Muscle of leg (tissue), 11 donors: ENCODE data around the gene NBEA. TPM values are rescaled to one million over a fixed set of nuclear protein-coding genes. Genes with fewer than 3 reads are reported as not detected.

Experiments
- DNase-seq: peaks from one replicate; pipeline ENCODE4 v3.0.0; 2013
- H3K27ac ChIP-seq: one replicate; pipeline ENCODE4 v1.5.1; 2013; ENCODE audit warnings: mild to moderate bottlenecking, low read length, control low read depth
- H3K27me3 ChIP-seq: one replicate; pipeline ENCODE4 v1.6.1; 2013; ENCODE audit warnings: low read length; ENCODE audit not compliant: control insufficient read depth, insufficient read depth
- H3K36me3 ChIP-seq: one replicate; pipeline ENCODE4 v1.6.1; 2013; ENCODE audit warnings: low read length; ENCODE audit not compliant: control insufficient read depth, insufficient read depth
- H3K4me1 ChIP-seq: one replicate; pipeline ENCODE4 v1.6.1; 2013; ENCODE audit warnings: low read length; ENCODE audit not compliant: control insufficient read depth, insufficient read depth
- H3K4me3 ChIP-seq: one replicate; pipeline ENCODE4 v1.5.1; 2013; ENCODE audit warnings: low read length, control low read depth
- H3K9me3 ChIP-seq: replicated peaks from 2 replicates; pipeline ENCODE4 v1.6.1; 2013; ENCODE audit warnings: low read depth, low read length; ENCODE audit not compliant: control insufficient read depth
- WGBS: methylation state at CpG from one replicate; pipeline ENCODE4 v1.1.5; 2013; ENCODE audit warnings: missing lambda C conversion rate; ENCODE audit not compliant: insufficient coverage; 5-methylcytosine and 5-hydroxymethylcytosine counted together
- polyA plus RNA-seq, 8 donors: library from polyadenylated mRNA; unstranded; fragments of 120-200 nt; gene quantifications; one replicate each; pipeline versions ENCODE4 v1.2.1 to v1.2.3, GENCODE V29; 2013; ENCODE audit warnings: inconsistent platforms in 1 of 8, low replicate concordance in 1 of 8; ENCODE audit not compliant: insufficient read length in 8 of 8, insufficient read depth in 1 of 8
- total RNA-seq: library from RNA; stranded (reverse); fragments of 120-200 nt; gene quantifications from one replicate; pipeline ENCODE4 v1.2.4, GENCODE V29; 2013

Gene NBEA
- total and polyA plus RNA-seq, 9 donors, result 10.1 to 19.8 (median 16.0) TPM

DNA sequence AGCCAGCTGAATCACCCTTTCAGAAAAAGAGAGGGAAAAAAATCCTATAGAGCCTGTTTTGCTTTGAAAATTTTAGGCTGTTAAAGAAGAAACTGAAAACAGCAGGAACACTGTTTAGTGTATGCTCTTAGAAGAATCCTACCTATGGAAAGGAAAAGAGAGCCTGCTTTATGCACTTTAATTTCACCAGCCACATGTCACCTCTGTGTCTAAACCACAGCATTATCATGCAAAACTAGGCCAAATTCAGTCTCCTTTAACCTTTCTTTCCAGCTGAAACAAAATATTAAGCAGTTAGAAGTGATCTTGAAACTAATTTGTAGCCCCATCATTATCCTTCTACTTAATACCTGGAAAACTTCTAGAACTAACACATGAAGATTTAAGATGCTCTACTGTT, 631.6 kb downstream of the NBEA start:
- no peaks in the 10 kb centered on the region for H3K9me3 ChIP-seq
- no peak overlapping the region for H3K27ac ChIP-seq
- no peaks in the 10 kb centered on the region for H3K4me1 ChIP-seq
- no peak for DNase-seq
- no peak overlapping the region for H3K4me3 ChIP-seq
- no peaks in the 10 kb centered on the region for H3K36me3 ChIP-seq
- H3K27me3 ChIP-seq, result no peaks in the 10 kb centered on the region

DNA sequence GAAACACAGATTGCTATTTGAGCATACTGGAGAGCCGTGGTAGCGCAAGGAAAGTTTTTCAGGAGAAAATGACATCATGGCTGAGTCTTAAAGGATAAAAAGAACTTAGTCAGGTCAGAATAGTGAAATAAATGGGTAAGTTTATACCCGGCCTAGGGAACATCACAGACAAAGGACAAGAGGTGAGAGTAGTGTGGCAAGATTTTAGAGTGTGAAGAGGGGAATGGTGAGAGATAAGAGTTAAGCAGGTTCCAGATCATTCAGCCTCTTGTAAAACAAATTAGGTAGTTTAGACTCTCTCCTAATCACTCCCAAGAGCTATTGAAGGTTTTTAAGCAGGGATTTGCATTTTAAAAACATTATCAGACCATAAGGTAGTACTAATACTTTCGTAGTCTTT, 650.4 kb downstream of the NBEA start:
- H3K27me3 ChIP-seq, result no peaks in the 10 kb centered on the region
- H3K4me1 ChIP-seq, result no peaks in the 10 kb centered on the region
- 72% methylated on average over 3 of the region's 4 CpGs for WGBS
- H3K36me3 ChIP-seq, result peaks cover 4% of the 10 kb centered on the region
- no peaks in the 10 kb centered on the region for H3K9me3 ChIP-seq
- no peak overlapping the region for H3K27ac ChIP-seq
- H3K4me3 ChIP-seq, result no peak overlapping the region
- DNase-seq, result no peak

DNA sequence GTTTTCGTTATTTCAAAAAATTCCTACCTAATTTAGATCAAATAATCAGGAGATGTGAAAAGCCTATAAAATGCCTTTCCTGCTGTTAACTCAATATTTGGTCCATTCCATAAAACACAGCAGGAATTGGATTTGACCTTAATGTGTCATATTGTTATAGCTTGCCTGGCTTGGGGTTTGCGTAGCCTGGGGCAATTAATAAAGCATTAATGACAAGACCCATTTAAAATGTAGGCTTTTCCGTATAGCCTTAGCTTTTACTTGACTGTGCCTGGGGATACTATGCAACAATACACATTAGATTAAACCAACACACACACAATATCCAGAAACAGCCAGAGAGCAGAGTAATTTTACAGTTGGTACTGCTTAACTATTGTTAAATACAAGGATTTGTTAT, 651.6 kb downstream of the NBEA start:
- H3K9me3 ChIP-seq, result no peaks in the 10 kb centered on the region
- H3K4me1 ChIP-seq, result peaks cover 2% of the 10 kb centered on the region
- no peak overlapping the region for H3K4me3 ChIP-seq
- no peak overlapping the region for H3K27ac ChIP-seq
- H3K36me3 ChIP-seq, result peaks cover 4% of the 10 kb centered on the region
- H3K27me3 ChIP-seq, result no peaks in the 10 kb centered on the region
- no CpG with 5 or more reads among the region's 3 CpGs for WGBS
- DNase-seq, result no peak

DNA sequence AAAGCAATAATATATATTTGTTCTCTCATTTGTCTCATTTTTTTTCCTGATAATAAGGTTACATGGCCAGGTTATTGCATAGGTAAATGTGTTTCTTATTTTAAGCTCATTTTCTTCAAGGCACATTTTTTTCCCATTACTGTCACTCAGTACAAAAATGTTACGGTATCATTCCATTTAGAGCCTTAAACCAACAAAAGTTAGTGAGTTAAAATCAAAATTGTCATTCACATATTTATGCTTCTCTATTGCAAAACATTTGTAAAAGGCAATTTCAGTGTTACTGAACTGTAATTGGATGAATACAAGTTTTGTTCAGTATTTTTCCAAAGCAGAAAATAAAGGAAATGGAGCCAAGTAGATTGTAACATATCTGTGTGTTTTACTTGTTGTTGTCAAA, 652.0 kb downstream of the NBEA start:
- Histone ChIP-seq H3K36me3 (peaks cover 4% of the 10 kb centered on the region), H3K9me3 (no peaks in the 10 kb centered on the region)

DNA sequence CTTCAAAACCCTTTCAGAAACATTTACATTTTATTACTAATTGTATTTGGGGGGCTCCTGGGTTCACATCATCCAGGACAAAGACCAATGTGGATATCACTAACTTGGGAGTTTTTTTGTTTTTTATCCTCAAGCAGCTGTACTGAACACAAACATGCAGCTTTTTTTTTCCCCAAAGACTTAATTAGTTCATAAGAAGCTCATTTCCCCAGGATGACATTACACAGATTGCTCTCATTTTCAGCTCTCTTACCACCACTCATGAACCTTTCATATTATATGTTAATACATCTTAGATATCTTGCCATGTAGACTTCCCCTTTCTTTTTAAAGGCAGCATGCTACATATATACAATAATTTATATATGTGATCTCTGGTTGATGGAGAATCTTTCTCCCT, 653.1 kb downstream of the NBEA start:
- Histone ChIP-seq H3K27me3 (no peaks in the 10 kb centered on the region), H3K4me3 (no peak overlapping the region)
- no peak for DNase-seq

More for the DNA sequence above, 652.0 kb downstream of the NBEA start:
- H3K27me3 ChIP-seq, result no peaks in the 10 kb centered on the region
- H3K4me3 ChIP-seq, result no peak overlapping the region
- WGBS, result no CpG with 5 or more reads among the region's 1 CpG
- H3K27ac ChIP-seq, result no peak overlapping the region
- H3K4me1 ChIP-seq, result peaks cover 2% of the 10 kb centered on the region
- DNase-seq, result no peak

DNA sequence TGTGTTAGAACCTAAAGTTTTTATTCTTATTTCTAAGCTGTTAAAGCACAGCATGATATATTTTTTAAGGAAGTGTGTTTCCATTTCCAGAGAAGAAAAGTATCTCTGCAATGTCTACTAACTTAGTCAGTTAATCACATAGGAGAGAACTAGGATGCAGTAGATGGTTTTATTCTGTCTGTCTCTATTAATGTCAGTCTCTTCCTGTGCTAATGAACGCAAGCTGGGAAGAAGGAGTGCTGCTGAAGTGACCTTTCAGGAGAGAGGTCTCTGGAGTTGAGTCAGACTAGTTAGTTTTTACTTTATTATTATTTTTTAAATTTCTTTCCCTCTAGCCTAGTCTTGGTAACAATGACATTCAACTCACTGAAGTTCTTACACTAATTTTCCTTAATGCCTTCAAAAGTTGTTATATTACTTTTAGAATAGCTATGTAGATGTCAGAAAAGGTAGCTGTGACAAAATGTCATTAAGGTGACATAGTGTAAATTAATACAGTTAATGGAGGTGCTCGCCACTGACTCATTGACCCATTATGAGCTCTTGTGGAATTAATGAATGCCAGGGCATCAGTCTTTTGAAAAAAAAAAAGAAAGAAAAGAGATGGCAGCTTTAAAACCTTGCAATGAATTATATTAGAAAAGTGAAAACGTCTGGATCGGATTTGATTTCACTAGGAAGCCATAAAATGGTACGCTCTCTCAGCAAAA, 654.4 kb downstream of the NBEA start:
- no peaks in the 10 kb centered on the region for H3K27me3 ChIP-seq
- no peak overlapping the region for H3K27ac ChIP-seq
- WGBS, result no CpG with 5 or more reads among the region's 5 CpGs
- peaks cover 4% of the 10 kb centered on the region for H3K4me1 ChIP-seq
- H3K9me3 ChIP-seq, result no peaks in the 10 kb centered on the region
- H3K36me3 ChIP-seq, result peaks cover 4% of the 10 kb centered on the region
- no peak for DNase-seq
- H3K4me3 ChIP-seq, result no peak overlapping the region

More for the DNA sequence above, 653.1 kb downstream of the NBEA start:
- H3K9me3 ChIP-seq, result no peaks in the 10 kb centered on the region
- H3K4me1 ChIP-seq, result peaks cover 4% of the 10 kb centered on the region
- peaks cover 4% of the 10 kb centered on the region for H3K36me3 ChIP-seq
- H3K27ac ChIP-seq, result no peak overlapping the region

DNA sequence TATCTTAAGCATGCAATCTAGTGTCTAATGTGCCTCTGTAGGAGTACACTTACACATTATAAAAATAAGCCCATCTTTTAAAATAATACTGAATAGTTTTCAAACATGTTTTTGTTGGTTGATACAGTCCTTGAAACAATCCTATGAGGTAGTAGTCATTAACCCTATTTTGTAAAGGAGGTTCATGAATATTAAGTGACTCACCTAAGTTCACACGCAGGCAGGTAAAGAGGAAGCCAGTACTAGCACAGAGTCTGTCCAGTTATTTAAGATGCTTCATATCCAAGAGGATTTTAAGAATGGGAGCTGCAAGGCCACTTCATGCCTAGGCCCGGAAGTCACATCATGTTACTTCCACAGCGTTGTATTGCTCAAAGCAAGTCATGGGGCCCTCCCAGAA, 655.4 kb downstream of the NBEA start:
- Histone ChIP-seq H3K27ac (no peak overlapping the region), H3K4me1 (peaks cover 4% of the 10 kb centered on the region), H3K27me3 (no peaks in the 10 kb centered on the region), H3K4me3 (no peak overlapping the region), H3K36me3 (peaks cover 4% of the 10 kb centered on the region), H3K9me3 (no peaks in the 10 kb centered on the region)
- WGBS, result 86% methylated on average over 3 of the region's 3 CpGs
- no peak for DNase-seq

DNA sequence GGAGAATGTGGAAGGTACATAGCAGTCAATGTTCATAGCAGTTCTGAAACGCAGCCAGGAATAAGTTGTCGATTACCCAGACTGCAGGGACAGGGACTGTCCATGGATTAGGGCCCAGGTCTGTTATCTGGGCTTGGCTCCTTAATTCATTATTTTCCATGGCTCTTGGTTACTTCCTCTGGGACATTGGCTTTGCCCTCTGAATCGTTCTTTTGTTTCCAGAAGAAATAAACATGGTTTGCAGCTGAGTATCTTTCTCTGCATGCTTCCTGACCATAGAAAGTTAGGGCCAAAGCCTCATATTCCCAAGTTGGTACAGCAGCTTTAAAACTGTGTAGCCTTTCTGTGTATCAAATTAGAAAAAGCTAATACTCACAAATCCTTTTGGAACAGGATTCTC, 656.2 kb downstream of the NBEA start:
- Histone ChIP-seq H3K4me3 (no peak overlapping the region), H3K27ac (no peak overlapping the region), H3K27me3 (no peaks in the 10 kb centered on the region), H3K4me1 (peaks cover 4% of the 10 kb centered on the region), H3K36me3 (peaks cover under 1% of the 10 kb centered on the region), H3K9me3 (no peaks in the 10 kb centered on the region)
- WGBS, result 47% methylated on average over 3 of the region's 3 CpGs
- peak; percentile 35 for DNase-seq

DNA sequence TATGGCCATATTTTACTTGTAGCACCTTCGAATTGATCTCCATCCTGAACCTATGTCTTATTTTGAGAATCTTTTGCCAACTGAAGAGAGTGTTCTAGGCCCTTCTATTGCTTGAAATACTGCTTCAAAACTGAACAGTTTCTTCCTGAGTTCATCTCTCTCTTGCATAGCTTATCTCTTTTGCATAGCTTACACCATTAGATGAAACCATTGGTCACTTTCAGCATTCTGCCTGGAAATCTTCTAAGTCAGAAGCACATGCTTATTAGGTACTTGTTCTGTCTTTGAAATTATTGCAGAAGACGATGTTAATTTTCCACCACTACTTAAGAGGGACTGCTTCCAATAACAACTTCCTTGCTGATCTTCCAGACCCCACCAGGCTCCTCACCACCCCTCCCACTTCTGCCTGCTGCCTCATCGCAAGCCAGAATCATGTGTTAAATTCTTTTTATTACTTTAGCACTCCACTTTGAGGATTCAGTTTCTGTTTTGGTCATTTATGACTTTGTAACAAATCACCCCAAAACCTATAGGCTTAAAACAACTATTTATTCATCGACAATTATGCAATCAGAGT, 656.8 kb downstream of the NBEA start:
- no peaks in the 10 kb centered on the region for H3K9me3 ChIP-seq
- WGBS, result 60% methylated on average over 1 of the region's 4 CpGs
- H3K27ac ChIP-seq, result no peak overlapping the region
- no peaks in the 10 kb centered on the region for H3K36me3 ChIP-seq
- peak; percentile 22 for DNase-seq
- no peaks in the 10 kb centered on the region for H3K27me3 ChIP-seq
- peaks cover 4% of the 10 kb centered on the region for H3K4me1 ChIP-seq
- no peak overlapping the region for H3K4me3 ChIP-seq

DNA sequence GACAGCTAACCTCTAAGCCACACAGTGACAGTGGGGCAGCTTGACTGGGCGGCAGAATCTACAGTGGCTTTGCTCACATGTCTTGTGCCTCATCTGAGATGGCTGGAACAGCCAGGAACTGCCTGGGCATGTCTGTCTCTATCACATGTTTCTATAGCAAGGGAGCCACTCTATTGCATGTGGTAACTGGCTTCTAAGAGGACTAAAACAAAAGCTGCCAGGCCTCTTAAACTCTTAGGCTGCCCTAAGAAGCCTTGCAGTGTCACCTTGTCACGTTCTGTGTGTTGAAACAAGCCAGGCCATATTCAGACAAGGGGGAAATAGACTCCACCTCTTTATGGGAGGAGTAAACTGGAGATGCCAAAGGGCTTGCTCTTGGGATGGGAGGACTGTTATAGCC, 657.3 kb downstream of the NBEA start:
- no peak overlapping the region for H3K27ac ChIP-seq
- peak; percentile 12 for DNase-seq

More for the DNA sequence above, 657.3 kb downstream of the NBEA start:
- WGBS, result 100% methylated on average over 1 of the region's 2 CpGs
- H3K4me1 ChIP-seq, result peaks cover 4% of the 10 kb centered on the region
- H3K27me3 ChIP-seq, result no peaks in the 10 kb centered on the region
- H3K36me3 ChIP-seq, result no peaks in the 10 kb centered on the region
- no peaks in the 10 kb centered on the region for H3K9me3 ChIP-seq
- no peak overlapping the region for H3K4me3 ChIP-seq
